ENCODE results near the gene INKA2. TPM values are rescaled to one million over a fixed set of nuclear protein-coding genes. Genes with fewer than 3 reads are reported as not detected.
"Not testable (repeated sequence)": the region's sequence is repeated elsewhere in the genome, so short reads cannot be mapped to it uniquely, and the experiment has no call there.

The INKA2 gene
- total and polyA plus RNA-seq, 2 experiments from 2014 or later, result 1.8 to 3.2 TPM

GRCh38 chr1:111742938-111743549, 3.8 kb upstream of the INKA2 start:
- DNase-seq (ENCODE audit: low spot score), result no peak
- no peak overlapping the region for H2AFZ ChIP-seq
- H3K4me1 ChIP-seq (ENCODE audit: insufficient read depth), result peaks cover 3% of the 10 kb centered on the region
- no peak overlapping the region for H3K4me3 ChIP-seq
- no peaks in the 10 kb centered on the region for H3K9me3 ChIP-seq (ENCODE audit: low read depth)
- H3K27me3 ChIP-seq, result peaks cover 22% of the 10 kb centered on the region
- 80% methylated on average over 5 of the region's 5 CpGs for WGBS (ENCODE audit: low lambda C conversion rate, missing lambda C conversion rate)
- no peak overlapping the region for H3K27ac ChIP-seq
- H3K79me2 ChIP-seq, result no peaks in the 10 kb centered on the region
- no peaks in the 10 kb centered on the region for H3K9me2 ChIP-seq (replicated peaks; ENCODE audit: insufficient read depth)
- TF ChIP-seq EZH2phosphoT487 (IDR thresholded peaks at IDR 0.05; ENCODE audit: low read depth, severe bottlenecking, unreplicated experiment), result no peak
- no peak for TF ChIP-seq EZH2 (IDR thresholded peaks at IDR 0.05; ENCODE audit: borderline replicate concordance)
- TF ChIP-seq, protein P1, sequence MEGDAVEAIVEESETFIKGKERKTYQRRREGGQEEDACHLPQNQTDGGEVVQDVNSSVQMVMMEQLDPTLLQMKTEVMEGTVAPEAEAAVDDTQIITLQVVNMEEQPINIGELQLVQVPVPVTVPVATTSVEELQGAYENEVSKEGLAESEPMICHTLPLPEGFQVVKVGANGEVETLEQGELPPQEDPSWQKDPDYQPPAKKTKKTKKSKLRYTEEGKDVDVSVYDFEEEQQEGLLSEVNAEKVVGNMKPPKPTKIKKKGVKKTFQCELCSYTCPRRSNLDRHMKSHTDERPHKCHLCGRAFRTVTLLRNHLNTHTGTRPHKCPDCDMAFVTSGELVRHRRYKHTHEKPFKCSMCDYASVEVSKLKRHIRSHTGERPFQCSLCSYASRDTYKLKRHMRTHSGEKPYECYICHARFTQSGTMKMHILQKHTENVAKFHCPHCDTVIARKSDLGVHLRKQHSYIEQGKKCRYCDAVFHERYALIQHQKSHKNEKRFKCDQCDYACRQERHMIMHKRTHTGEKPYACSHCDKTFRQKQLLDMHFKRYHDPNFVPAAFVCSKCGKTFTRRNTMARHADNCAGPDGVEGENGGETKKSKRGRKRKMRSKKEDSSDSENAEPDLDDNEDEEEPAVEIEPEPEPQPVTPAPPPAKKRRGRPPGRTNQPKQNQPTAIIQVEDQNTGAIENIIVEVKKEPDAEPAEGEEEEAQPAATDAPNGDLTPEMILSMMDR (IDR thresholded peaks at IDR 0.05; ENCODE audit: poor library complexity), result no peak
- H4K20me1 ChIP-seq (ENCODE audit: insufficient read depth, poor library complexity, severe bottlenecking), result peaks cover under 1% of the 10 kb centered on the region
- H3K36me3 ChIP-seq (replicated peaks; ENCODE audit: insufficient read depth, low read depth), result no peaks in the 10 kb centered on the region
- no peak overlapping the region for H3K4me2 ChIP-seq

DNA sequence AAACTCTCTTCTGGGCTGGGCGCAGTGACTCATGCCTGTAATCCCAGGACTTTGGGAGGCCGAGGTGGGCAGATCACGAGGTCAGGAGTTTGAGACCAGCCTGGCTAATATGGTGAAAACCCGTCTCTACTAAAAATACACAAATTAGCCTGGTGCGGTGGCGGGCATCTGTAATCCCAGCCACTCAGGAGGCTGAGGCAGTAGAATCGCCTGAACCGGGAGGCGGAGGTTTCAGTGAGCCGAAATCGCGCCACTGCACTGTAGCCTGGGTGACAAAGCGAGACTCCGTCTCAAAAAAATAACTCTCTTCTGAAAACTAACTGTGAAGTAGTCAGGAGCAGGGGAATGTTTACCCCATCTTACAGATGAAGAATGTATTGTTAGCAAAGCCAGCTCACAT, 3.1 kb upstream of the INKA2 start:
- 95% methylated on average over 14 of the region's 14 CpGs for WGBS (ENCODE audit: low lambda C conversion rate, missing lambda C conversion rate)
- not testable (repeated sequence) for H3K4me2 ChIP-seq; DNase-seq (ENCODE audit: low spot score)

GRCh38 chr1:111739925-111740765, 950 bp upstream of the INKA2 start:
- Histone ChIP-seq H3K4me3 (peak overlapping the region; percentile 37), H3K9me2 (replicated peaks; ENCODE audit: insufficient read depth) (no peaks in the 10 kb centered on the region), H3K4me2 (peak overlapping the region; percentile 100), H3K36me3 (replicated peaks; ENCODE audit: insufficient read depth, low read depth) (no peaks in the 10 kb centered on the region), H3K79me2 (peaks cover 5% of the 10 kb centered on the region), H3K27me3 (peaks cover 26% of the 10 kb centered on the region), H4K20me1 (ENCODE audit: insufficient read depth, poor library complexity, severe bottlenecking) (peaks cover 4% of the 10 kb centered on the region), H3K9me3 (ENCODE audit: low read depth) (no peaks in the 10 kb centered on the region), H3K4me1 (ENCODE audit: insufficient read depth) (peaks cover 14% of the 10 kb centered on the region), H2AFZ (peak overlapping the region; percentile 97), H3K27ac (peak overlapping the region; percentile 83)
- peak; percentile 79 for DNase-seq (ENCODE audit: low spot score)
- 2% methylated on average over 61 of the region's 63 CpGs for WGBS (ENCODE audit: low lambda C conversion rate, missing lambda C conversion rate)
- TF ChIP-seq, protein P1 (IDR thresholded peaks at IDR 0.05; ENCODE audit: poor library complexity), result peak; percentile 6
- no peak for TF ChIP-seq EZH2 (IDR thresholded peaks at IDR 0.05; ENCODE audit: borderline replicate concordance)

More for the DNA sequence above, 3.1 kb upstream of the INKA2 start:
- H3K79me2 ChIP-seq; H3K9me2 ChIP-seq (replicated peaks; ENCODE audit: insufficient read depth); H3K36me3 ChIP-seq (replicated peaks; ENCODE audit: insufficient read depth, low read depth); H2AFZ ChIP-seq; H3K4me3 ChIP-seq; H4K20me1 ChIP-seq (ENCODE audit: insufficient read depth, poor library complexity, severe bottlenecking); H3K9me3 ChIP-seq (ENCODE audit: low read depth); H3K27ac ChIP-seq: not testable (repeated sequence)
- Histone ChIP-seq H3K27me3 (peaks cover 22% of the 10 kb centered on the region), H3K4me1 (ENCODE audit: insufficient read depth) (peaks cover 11% of the 10 kb centered on the region)
